ENCODE measurements around the gene PTPRQ.
A peak's percentile ranks its signal among the peaks of the same experiment; 100 is the strongest.
"Not testable (repeated sequence)": the region's sequence is repeated elsewhere in the genome, so short reads cannot be mapped to it uniquely, and the experiment has no call there.

PTPRQ gene

DNA sequence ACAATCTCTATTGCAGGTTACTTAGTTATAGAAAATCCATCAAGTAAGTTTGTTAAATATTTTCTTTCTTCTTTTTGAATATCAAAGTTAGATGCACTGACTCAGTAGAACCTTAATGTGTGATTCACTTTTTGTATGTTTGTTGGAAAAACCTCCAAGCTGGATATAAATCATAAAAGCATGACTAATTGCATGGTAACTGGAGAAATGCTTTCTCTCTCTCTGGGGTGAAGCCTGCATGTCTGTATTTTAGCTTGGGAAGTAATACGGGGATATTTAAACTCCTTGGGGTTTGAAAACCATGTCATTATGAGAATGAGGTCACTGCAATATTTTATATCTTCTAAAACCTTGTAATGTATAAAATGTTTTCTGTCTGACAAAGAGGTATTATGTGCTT is 204.8 kb downstream of the PTPRQ start:
- DNase-seq: no peak

DNA sequence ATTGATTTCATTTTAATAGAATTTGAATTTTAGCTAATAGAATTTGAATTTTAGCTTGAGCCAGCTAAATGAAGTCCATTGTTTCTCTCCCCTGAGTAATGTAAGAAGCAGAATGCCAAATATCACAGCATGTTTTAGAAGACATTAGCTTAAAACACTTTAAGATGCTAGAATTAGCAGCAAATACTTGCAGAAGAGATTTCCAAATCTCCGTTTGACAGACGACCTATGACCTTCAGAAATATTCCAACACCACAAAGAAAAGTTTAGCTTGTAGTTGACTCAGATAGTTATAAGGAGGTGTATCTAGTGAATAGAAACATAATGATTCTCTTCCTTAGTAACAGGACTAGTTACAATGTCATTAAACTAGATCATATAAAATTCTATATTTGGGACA is 211.7 kb downstream of the PTPRQ start:
- no peak for DNase-seq

DNA sequence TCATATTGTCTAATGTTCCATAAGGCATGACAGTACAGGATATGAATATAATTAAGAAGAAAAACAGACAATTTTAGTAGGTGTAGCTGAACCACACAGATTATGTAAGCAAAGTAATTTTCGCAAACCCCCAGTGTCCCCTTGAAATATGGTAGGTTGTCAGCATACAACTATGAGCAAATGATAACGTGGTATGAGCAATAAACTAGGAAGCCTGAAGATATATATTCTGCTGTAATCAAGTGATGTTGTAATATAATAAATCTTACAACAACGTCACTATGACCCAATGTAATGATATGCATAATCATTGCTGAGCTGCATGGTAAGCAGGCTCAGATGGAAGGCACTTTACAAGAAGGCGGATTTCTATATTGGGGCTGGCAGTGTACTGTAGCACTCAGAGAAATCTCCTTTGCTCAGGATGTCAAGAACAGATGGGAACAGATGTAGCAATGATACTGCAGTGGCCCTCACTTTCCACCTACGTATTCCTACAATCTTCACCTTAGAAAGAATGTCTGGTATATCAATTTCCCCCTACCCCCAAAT is 215.6 kb downstream of the PTPRQ start:
- no peak for DNase-seq

DNA sequence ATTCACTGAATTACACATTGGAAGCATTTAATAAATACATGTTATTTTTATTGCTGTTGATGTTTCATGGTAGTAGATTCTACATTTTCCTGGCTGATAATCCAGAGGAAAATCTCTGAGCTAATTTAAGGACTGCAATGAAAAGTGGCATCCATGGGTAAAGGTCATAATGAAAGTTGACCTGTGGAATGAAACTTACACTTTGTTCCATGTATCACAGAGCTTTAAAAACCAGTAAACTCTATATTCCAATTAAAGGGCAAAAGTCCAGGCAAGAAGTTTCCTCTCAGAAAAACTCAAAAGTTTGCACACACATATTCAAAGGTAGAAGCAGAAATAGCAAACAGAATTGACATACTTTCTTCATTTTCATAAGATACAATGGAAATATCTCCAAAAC is 218.6 kb downstream of the PTPRQ start:
- no peak for DNase-seq

DNA sequence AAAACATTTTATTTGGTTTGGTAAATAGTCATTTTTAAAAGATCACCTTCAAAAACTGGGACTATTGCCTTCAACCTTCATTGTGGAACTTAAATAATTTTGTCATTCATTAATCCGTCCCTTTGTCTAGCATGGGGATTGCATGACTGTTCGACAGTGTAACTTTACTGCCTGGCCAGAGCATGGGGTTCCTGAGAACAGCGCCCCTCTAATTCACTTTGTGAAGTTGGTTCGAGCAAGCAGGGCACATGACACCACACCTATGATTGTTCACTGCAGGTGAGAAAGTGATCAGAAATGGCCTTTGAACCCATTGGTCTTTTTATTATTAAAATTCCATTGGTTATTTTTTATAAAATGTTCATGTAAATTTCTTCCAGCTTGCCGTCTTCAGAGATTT is 226.2 kb downstream of the PTPRQ start:
- DNase-seq: no peak

DNA sequence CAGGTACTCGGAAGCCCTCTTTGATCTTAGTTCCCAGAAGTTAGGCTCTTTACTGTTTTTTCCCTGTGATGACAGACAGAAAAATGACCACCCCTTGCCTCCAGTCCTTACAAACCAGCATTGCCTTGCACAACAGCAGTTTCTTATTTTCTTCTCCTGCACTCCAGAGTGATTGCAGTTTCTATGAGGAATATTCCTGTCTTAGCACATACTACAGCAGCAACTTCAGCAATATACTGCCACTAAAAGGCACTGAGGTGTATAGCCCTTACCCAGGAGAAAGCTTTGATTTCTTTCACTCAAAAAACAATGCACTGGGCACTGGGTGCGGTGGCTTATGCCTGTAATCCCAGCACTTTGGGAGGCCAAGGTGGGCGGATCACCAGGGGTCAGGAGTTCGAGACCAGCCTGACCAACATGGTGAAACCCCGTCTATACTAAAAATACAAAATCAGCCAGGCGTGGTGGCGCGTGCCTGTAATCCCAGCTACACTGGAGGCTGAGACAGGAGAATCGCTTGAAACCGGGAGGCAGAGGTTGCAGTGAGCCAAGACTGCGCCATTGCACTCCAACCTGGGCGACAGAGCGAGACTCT is 232.1 kb downstream of the PTPRQ start:
- DNase-seq: not testable (repeated sequence)

DNA sequence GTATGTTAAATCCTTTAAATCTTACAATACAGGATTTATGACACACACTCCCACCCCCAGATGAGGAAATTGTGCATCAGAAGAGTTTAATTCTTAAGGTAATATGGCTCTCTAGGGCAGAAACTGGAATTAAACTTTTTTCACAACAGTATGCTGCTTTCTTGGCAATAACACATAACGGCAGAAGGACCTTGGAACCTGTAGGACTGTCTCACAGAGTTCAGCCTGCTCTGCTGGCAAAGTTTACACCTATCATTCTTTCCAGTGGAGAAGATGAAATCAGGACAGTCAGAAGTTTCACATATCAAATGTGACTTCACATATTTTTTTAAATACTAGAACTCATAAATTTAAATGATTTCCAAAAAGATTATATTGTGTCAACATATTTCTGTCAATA is 232.8 kb downstream of the PTPRQ start:
- DNase-seq: no peak

DNA sequence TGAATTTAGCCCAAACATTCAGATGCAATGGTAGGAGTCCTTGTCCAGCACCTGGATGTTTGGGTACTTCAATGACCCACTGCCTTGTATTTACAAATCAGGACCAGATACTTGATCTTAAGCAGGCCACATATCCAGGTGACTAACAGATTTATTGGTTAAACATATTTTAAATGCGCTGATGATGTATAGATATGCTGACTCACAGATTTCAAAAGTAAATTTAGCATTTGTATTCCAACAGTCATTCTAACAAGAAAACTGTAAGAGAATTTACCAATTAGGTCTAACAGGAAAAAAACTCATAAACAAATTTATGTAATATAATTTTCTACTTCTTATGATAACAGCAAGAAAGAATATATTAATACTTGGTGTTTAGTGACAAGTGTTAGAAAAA is 234.0 kb downstream of the PTPRQ start:
- DNase-seq: no peak

DNA sequence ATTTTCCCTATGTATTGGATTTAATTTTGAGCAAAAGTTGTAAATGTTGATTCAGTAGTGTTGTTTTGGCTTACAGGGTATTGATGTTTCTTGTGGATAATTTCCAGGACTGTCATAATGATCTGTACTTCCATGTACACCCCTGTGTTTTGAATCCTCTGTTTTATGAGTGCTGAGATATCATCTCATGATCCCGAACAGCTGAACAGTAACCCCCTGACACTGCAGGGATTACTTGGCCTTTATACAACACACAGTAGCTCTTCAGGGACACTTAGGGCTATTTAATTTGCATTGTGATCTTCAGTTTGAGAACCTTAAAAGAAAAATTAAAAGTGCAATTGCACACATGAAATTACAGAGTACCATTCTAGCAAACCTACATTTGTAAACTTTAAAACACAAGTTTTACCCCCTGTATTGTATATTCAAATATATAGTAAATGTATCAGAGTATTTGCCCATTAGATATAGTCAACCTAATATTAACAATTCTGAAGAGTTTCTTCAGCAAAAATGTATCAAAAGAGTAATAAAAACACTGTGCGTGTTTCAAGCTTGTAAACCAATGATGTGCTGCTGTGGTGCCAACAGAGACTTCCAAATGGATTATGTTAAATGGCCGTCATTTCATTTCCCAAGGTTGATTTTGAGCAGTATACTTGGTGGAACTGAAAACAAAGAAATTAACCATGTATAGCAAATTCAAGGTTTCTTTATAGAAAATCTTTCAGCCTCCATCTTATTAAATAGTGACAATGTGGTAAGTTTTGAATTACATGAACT is 235.5 kb downstream of the PTPRQ start:
- no peak for DNase-seq

DNA sequence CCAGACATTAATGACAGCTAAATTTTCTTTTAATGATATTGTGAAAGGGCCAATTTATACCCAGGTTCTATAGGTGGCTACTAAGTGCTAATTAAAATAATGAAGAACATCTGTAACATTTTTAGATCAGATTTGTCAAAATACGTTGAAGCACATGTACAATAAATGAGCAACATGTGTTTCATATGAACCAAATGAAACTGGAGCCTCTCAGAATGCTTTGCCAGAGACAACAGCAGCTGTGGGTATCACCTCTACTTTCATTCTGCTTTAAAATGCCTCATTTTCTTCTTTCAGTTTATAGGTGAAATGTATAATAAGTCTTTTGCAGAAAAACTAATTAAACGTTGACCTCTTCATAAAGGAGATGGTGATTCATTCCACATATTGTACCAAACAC is 237.3 kb downstream of the PTPRQ start:
- no peak for DNase-seq

DNA sequence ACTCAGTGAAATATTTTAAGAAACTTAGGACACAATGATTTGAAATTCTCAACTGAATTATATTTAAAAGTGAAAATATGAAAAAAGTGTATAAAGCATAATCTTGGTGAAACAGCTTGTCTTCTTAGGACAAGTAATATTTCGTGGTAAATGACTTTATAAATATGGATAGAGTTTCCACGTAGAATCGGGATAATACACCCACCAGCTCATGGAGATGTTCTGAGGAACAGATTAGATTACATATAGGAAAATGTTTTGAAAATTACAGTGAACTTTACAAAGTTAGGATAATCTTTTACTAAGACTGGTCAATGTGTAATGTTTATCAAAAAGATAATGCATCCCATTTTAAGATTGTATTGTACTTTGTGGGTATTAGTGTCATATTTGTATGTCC is 237.8 kb downstream of the PTPRQ start:
- no peak for DNase-seq

DNA sequence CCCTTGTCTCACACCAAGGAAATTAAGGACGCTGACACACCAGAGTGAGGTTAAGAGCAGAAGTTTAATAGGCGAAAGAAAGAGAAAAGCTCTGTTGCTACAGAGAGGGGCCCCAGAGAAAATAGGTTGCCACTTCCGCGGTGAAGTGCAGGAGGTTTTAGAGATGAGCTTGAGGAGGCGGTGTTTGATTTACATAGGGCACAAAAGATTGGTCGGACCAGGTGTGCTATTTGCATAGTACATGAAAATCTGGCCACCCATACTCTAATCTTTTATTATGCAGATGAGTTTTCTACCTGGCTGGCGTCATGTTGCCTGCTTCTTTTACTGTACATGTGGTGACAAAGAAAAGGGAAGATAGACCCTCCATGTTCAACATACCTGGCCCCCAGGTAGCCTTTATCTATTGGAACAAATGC is 240.1 kb downstream of the PTPRQ start:
- DNase-seq: peak; percentile 69

DNA sequence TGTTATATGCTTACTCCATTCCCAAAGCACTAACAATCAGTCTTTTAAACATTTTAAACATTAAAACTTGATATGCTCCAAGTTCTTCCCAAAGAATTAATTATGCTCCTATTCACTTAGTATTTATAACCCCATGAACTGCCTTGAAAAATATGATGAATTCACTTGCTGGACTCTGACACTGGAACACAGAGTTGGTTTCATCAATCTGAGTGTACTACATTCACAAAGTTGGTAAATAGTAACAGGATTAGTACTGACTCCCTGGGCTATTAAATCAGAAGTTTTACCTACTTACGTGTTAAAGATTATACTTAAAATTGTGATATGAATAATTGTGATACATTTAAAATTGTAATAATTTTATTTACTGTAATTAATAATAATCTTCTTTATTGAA is 246.1 kb downstream of the PTPRQ start:
- no peak for DNase-seq

DNA sequence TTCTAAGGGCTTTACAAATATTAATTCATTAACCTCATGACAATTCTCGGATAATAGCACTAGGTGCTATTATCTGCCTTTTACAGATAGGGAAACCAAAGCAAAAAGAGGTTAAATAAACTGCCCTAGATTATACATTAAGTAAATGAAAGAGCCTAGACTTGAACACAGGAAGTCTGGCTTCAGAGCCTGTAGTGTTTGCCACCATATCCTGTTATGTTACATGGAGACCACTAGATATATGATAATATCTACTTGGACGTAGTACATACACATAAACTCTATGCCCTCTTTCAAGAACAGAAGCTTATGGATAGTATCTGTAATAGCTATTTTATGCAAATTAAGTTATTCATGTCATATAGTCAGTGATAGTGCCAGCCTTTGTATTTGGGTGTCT is 246.5 kb downstream of the PTPRQ start:
- no peak for DNase-seq

DNA sequence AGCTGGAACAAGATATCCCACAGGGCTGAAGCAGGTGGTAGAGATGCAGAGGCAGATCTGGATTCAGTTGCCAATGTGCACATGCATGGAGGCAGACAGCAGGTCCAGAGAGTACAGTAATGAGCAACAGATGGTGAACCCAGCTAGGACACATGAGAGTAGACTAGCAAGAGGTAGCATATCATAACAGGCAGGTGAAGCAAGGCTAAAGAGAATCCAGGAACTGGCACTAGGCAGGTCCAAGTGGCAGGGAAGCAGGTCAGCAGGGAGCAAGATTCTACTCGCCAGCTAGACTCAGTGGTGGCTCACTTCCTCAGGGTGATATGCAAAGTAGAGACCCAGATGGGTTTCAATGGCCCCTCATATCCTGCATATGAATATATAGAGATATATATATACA is 248.1 kb downstream of the PTPRQ start:
- DNase-seq: no peak

DNA sequence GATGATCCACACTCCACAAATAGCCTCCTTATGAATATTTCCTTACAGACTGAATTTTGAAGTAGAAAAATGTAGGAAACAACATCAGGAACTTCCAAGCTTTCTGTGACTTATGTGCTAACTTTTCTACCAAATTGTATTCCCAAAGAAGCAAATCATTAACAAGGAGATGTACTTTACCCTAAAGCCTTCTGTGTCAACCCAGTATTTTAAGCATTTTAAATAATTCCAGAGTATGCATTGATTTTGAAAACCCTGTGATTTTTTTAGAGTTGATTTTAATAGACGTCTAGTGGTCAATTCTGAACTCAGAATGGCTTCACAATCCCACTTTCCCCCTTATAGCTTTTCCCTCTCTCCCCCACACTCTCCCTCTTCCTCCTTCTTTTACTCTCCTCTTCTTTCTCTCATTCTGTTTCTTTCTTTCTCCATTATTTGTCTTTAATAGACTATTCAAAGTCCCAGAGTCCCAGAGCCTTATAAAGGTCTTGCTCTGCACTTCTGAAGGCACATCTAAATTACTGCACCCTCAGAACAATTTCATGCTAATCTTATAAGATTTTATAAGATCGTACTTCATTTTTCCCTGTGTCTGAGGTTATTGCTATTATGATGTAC is 253.3 kb downstream of the PTPRQ start:
- no peak for DNase-seq

DNA sequence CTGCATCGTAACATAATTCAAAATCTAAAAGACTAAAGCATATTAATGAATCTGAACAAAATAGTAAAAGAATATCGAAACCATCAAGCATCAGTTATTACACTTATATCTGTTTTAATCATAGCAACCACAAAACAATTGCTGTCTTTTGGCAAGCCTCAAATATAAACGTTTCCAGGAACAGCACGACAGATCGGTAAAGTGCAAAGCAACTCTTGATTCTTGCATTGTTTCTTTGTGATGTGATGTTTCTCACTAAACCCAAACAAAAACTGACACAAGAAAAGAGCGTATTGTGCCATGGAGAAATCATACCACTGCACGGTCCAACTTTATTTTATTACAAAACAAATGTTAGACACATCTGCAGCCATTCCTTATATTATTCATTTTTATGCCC is 254.2 kb downstream of the PTPRQ start:
- DNase-seq: no peak

DNA sequence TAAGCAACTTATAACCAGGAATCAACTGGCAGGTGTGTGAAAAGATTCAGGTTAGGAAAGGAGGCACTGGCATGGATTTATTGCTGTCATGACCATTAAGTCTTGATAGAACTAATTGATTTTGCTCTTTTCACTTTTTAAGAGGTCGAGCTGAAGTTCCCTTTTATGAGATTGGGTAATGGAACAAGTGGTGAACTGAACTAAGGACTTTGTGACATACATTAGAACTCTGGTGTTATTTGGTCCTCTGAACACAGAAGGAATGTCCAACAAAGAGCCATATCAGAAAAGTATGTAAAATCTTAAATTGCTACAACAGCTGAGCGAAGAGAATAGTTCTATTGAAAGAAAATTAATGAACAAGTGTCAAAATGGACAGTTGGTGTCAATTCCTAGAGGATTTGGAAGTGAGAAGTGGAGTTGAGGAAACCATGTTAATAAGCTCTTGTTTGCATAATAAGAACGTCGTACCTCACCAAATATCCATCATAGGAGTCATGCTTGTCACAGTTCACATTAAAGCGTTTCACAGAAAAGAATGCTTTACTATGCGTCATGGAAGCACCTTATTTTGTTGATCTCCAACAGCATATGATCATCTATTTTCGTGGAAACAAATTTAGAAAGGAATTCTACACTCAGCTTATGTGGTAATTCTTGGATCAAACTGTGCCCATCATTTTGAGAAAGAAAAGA is 255.0 kb downstream of the PTPRQ start:
- no peak for DNase-seq

DNA sequence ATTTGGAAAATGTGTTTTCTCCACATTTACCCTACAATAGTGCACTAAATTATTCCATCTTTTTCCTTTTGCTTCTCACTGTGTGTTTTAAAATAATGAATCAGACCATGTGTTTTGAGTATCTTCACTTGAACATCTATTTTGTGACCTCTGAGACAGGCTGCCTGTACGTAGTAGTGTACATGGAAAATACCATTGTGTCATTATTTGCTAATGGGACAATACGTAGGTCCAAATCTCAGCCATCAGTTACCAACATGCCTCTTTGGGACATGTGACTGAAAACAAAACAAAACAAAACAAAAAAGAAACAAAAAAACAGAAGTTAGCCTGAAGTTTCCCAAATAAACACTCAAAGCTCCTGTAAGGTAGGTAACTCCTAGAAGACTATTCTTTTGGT is 256.3 kb downstream of the PTPRQ start:
- no peak for DNase-seq

DNA sequence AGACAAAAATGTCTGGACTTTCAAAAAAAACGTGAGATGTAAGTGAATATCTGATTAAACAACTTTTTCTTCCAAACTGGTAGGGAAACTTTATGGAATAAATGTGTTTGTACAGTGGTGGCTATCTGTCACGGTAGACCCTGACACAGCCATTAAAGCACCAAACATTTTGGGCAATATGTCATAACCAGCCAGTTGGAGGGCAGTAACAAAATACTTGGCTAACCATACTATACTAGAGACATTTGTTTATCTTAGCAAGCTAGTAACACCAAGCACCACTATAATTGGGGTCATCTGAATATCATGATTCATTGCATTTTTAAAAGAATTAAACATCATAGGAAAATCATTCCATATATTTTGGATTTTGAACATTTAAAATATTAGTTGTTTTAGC is 257.4 kb downstream of the PTPRQ start:
- DNase-seq: no peak

DNA sequence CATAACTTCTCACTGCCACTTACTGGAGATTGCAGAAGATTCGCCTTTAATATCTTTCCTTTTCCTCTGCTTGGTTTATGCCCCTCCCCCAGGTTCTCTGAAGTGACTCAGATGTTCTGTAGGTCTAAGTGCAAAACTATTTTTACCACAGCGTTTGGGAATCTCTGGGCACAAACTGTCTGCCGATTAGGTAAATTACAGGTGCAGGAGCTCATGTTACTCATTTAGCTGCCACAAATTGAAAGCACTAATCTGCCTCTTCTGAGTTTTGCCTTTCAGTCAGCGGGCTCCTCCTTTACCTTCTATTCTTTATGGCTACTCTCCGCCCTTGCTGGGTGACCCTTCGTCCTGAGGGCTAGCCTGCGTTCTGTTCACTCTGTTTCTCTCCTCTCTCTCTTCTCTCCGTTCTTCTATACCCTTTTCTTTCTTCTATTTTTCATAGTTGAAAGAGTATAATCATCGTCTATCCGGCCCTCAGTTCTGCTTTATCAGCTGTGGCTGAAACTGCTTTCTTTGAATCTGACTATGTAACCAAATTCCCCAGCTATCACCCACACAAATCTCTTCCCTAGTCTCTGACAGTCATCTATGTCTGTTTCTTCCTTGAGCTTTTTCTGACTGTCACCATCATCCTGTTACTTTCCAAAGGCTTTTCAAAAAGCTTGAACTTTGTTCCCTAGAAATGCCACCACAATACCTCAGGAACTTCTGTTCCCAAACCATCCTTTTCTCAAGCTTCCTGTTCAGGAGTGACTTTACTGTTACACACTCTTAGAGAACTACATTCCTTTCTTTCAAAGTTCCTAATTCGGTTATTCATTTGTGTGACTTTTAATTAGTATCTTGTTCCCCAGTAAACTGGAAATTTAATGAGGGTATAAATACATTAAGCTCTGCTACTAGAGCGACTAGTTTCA is 259.1 kb downstream of the PTPRQ start:
- DNase-seq: peak; percentile 84

DNA sequence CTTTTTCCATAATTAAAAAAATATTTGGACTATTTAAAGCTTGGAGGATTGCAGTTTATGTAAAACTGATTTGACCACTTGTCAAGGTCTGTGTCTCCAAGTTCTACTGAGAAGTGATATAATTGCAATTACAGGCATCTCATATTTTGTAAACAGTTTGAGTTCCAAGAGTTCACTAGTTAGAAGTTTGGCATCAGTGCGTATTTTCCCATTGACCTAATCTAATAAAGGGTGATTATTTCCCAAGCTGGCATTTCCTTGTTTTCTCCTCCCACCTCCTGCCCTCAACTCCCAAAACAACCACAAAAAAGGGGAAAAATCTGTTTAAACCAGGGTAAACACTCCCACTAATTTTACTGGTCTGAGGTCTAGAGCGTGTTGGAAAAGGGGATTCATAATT is 260.4 kb downstream of the PTPRQ start:
- no peak for DNase-seq

All from islet precursor cell (in vitro differentiated cells).